HepG2 (cell line): ENCODE measurements around the gene SDK1.

Experiments used
- GABPA ChIP-seq, 2 experiments: IDR thresholded peaks; 2 replicates each; pipeline ENCODE4 v1.6.1; 2011 to 2016; ENCODE audit warnings: low read depth in 2 of 2, low read length in 1 of 2, missing biosample characterization in 1 of 2, missing genetic modification characterization in 1 of 2
- GLI4 ChIP-seq: sonication (generic); formaldehyde crosslinking; IDR thresholded peaks from 2 replicates; pipeline ENCODE4 v1.5.1; 2020; ENCODE audit warnings: missing genetic modification reagents, mild to moderate bottlenecking, moderate library complexity, borderline replicate concordance
- JUN ChIP-seq: sonication (generic); formaldehyde crosslinking; IDR thresholded peaks from 2 replicates; pipeline ENCODE4 v1.4.0; 2020; ENCODE audit warnings: mild to moderate bottlenecking, missing genetic modification reagents
- POLR2A ChIP-seq, 2 experiments: IDR thresholded peaks; 2 replicates each; pipeline ENCODE4 v1.6.1; 2011; ENCODE audit warnings: low read depth in 2 of 2, low read length in 2 of 2, mild to moderate bottlenecking in 1 of 2, moderate library complexity in 1 of 2; ENCODE audit not compliant: insufficient read depth in 1 of 2
- TBL1XR1 ChIP-seq: fragments of 150-350 bp; IDR thresholded peaks from 2 replicates; pipeline ENCODE4 v1.6.1; 2014; ENCODE audit warnings: borderline replicate concordance, low read length; ENCODE audit not compliant: partially characterized antibody
- ZBTB4 ChIP-seq: sonication (generic); formaldehyde crosslinking; IDR thresholded peaks from 2 replicates; pipeline ENCODE4 v1.4.0; 2020; ENCODE audit warnings: missing genetic modification reagents, mild to moderate bottlenecking, borderline replicate concordance
- ZBTB7A ChIP-seq: sonication (generic); formaldehyde crosslinking; IDR thresholded peaks from 2 replicates; pipeline ENCODE4 v1.8.0; 2022; ENCODE audit warnings: mild to moderate bottlenecking, missing genetic modification reagents
- ZNF318 ChIP-seq: sonication (generic); formaldehyde crosslinking; IDR thresholded peaks from 2 replicates; pipeline ENCODE4 v1.4.0; 2020; ENCODE audit warnings: mild to moderate bottlenecking, missing genetic modification reagents
- ZNF660 ChIP-seq: sonication (generic); formaldehyde crosslinking; IDR thresholded peaks from 2 replicates; pipeline ENCODE4 v1.5.1; 2020; ENCODE audit warnings: mild to moderate bottlenecking, low read depth, missing genetic modification reagents, borderline replicate concordance
- TF ChIP-seq, protein P1 (sequence below): sonication (generic); formaldehyde crosslinking; IDR thresholded peaks from 2 replicates; pipeline ENCODE4 v1.5.0; 2020; ENCODE audit warnings: mild to moderate bottlenecking, missing genetic modification reagents, moderate library complexity
- TF ChIP-seq, protein P2 (sequence below): sonication (generic); formaldehyde crosslinking; conservative IDR thresholded peaks from 2 replicates; pipeline ENCODE4 v1.8.1; 2023; ENCODE audit warnings: missing genetic modification reagents

DNA sequence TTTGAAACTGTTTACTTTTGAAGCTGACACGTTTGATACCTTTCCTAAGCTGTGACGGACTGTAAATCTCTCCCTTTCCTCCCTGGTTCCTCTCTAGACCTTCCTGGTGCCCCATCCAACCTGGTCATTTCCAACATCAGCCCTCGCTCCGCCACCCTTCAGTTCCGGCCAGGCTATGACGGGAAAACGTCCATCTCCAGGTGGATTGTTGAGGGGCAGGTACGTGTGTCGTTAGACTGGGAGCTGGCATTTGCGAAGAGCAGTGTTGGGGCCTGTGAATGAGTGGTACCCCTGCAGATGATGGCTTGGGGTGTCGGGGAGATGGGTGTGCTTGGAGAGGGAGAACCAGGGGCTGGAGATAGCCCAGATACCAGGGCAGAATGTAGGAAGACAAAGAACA, 778.3 kb downstream of the SDK1 start:
- TF ChIP-seq, protein P1, sequence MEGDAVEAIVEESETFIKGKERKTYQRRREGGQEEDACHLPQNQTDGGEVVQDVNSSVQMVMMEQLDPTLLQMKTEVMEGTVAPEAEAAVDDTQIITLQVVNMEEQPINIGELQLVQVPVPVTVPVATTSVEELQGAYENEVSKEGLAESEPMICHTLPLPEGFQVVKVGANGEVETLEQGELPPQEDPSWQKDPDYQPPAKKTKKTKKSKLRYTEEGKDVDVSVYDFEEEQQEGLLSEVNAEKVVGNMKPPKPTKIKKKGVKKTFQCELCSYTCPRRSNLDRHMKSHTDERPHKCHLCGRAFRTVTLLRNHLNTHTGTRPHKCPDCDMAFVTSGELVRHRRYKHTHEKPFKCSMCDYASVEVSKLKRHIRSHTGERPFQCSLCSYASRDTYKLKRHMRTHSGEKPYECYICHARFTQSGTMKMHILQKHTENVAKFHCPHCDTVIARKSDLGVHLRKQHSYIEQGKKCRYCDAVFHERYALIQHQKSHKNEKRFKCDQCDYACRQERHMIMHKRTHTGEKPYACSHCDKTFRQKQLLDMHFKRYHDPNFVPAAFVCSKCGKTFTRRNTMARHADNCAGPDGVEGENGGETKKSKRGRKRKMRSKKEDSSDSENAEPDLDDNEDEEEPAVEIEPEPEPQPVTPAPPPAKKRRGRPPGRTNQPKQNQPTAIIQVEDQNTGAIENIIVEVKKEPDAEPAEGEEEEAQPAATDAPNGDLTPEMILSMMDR, result no peak
- TF ChIP-seq ZNF660 (CRISPR knock-in tag) (no peak), ZBTB4 (CRISPR knock-in tag) (no peak), GLI4 (CRISPR knock-in tag) (no peak), TBL1XR1 (no peak), ZBTB7A (CRISPR knock-in tag) (no peak), JUN (CRISPR knock-in tag) (no peak), GABPA (IDR thresholded peaks at IDR 0.05; ENCODE audit: low read depth, low read length) (no peak), GABPA (CRISPR knock-in tag; IDR thresholded peaks at IDR 0.05; ENCODE audit: low read depth) (no peak), POLR2A (IDR thresholded peaks at IDR 0.05; ENCODE audit: insufficient read depth in 1 of 2, low read depth in 2 of 2, low read length in 2 of 2) (no peak), ZNF318 (CRISPR knock-in tag) (no peak)
- TF ChIP-seq, protein P2, sequence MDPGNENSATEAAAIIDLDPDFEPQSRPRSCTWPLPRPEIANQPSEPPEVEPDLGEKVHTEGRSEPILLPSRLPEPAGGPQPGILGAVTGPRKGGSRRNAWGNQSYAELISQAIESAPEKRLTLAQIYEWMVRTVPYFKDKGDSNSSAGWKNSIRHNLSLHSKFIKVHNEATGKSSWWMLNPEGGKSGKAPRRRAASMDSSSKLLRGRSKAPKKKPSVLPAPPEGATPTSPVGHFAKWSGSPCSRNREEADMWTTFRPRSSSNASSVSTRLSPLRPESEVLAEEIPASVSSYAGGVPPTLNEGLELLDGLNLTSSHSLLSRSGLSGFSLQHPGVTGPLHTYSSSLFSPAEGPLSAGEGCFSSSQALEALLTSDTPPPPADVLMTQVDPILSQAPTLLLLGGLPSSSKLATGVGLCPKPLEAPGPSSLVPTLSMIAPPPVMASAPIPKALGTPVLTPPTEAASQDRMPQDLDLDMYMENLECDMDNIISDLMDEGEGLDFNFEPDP (CRISPR knock-in tag), result no peak
